ENCODE data around the gene ESYT2.

Gene ESYT2

DNA sequence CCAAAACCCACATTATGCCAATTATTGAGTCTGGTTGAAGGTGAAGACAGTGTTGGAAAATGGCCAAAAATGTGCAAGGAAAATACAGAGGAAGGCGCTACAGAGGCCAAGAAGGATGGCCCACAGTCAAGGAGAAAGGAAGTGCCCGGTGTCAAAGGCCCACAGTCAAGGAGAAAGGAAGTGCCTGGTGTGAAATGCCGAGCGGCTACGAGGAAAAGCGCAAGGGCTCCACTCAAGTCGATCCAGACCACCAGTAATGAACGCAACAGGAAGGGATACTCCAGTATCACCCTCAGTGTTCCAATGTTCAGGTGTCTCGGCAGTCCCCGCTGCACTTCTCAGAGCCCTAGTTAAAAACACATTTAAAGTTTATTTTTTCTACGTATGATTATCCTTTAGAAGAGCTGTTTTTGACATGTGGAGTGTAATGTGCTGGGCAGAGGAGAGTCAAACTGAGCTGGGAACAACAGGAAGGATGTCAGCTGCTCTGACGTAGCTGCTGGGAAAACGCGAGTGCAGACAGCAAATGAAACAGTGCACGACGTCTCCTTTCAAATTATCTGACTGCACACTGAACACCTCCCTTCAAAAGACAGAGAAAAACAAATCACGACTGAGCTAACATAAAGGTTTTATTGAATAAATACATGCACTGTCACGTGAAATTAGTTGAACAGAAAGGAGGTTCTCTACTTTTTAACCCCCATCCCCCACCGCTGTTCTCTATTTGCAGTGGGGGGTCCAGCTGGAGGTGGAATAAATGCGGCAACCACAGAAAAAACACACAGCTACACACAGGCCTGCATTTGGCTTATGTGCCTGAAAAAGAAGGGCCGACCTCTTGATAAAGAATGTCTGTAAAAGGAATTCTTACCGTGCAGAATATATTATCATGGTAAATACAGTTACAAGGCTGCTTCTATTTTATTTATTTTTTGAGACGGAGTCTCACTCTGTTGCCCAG lies 98.6 kb downstream of the ESYT2 start:
- no peak for DNase-seq (ENCODE audit: low read depth)
- TF ChIP-seq, protein P1, sequence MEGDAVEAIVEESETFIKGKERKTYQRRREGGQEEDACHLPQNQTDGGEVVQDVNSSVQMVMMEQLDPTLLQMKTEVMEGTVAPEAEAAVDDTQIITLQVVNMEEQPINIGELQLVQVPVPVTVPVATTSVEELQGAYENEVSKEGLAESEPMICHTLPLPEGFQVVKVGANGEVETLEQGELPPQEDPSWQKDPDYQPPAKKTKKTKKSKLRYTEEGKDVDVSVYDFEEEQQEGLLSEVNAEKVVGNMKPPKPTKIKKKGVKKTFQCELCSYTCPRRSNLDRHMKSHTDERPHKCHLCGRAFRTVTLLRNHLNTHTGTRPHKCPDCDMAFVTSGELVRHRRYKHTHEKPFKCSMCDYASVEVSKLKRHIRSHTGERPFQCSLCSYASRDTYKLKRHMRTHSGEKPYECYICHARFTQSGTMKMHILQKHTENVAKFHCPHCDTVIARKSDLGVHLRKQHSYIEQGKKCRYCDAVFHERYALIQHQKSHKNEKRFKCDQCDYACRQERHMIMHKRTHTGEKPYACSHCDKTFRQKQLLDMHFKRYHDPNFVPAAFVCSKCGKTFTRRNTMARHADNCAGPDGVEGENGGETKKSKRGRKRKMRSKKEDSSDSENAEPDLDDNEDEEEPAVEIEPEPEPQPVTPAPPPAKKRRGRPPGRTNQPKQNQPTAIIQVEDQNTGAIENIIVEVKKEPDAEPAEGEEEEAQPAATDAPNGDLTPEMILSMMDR (conservative IDR thresholded peaks at IDR 0.05; ENCODE audit: control insufficient read depth, insufficient read depth, low read depth, low read length), result no peak
- no peak overlapping the region for H3K4me3 ChIP-seq (ENCODE audit: control insufficient read depth, low read depth, low read length)

- no peak overlapping the region for H3K4me3 ChIP-seq (ENCODE audit: control insufficient read depth, low read depth, low read length)
- TF ChIP-seq, protein P1 (conservative IDR thresholded peaks at IDR 0.05; ENCODE audit: control insufficient read depth, insufficient read depth, low read depth, low read length), result no peak
- DNase-seq (ENCODE audit: low read depth), result no peak
These were observed 99.5 kb downstream of the ESYT2 start for GRCh38 chr7:158729646-158730382.

GRCh38 chr7:158728911-158729645 lies 100.2 kb downstream of the ESYT2 start:
- no peak for DNase-seq (ENCODE audit: low read depth)
- H3K4me3 ChIP-seq (ENCODE audit: control insufficient read depth, low read depth, low read length), result no peak overlapping the region

GRCh38 chr7:158727690-158728089 lies 101.6 kb downstream of the ESYT2 start:
- no peak for DNase-seq (ENCODE audit: low read depth)
- H3K4me3 ChIP-seq (ENCODE audit: control insufficient read depth, low read depth, low read length), result no peak overlapping the region
- TF ChIP-seq, protein P1 (conservative IDR thresholded peaks at IDR 0.05; ENCODE audit: control insufficient read depth, insufficient read depth, low read depth, low read length), result no peak

More at GRCh38 chr7:158728911-158729645, 100.2 kb downstream of the ESYT2 start:
- TF ChIP-seq, protein P1 (conservative IDR thresholded peaks at IDR 0.05; ENCODE audit: control insufficient read depth, insufficient read depth, low read depth, low read length), result no peak

GRCh38 chr7:158726277-158726807 lies 103.0 kb downstream of the ESYT2 start:
- TF ChIP-seq, protein P1 (conservative IDR thresholded peaks at IDR 0.05; ENCODE audit: control insufficient read depth, insufficient read depth, low read depth, low read length), result no peak
- H3K4me3 ChIP-seq (ENCODE audit: control insufficient read depth, low read depth, low read length), result no peak overlapping the region
- DNase-seq (ENCODE audit: low read depth), result no peak

- TF ChIP-seq, protein P1 (conservative IDR thresholded peaks at IDR 0.05; ENCODE audit: control insufficient read depth, insufficient read depth, low read depth, low read length), result no peak
- H3K4me3 ChIP-seq (ENCODE audit: control insufficient read depth, low read depth, low read length), result no peak overlapping the region
- no peak for DNase-seq (ENCODE audit: low read depth)
These were observed 103.9 kb downstream of the ESYT2 start for GRCh38 chr7:158725506-158725800.
